Tibial nerve (tissue), 4 donors: ENCODE measurements around the gene ANP32E. TPM values are rescaled to one million over a fixed set of nuclear protein-coding genes. Genes with fewer than 3 reads are reported as not detected.

Experiments
- DNase-seq, 2 donors: peaks; one replicate each; pipeline ENCODE4 v3.0.0-alpha.2; 2019; ENCODE audit warnings: low spot score in 2 of 2
- H3K27ac ChIP-seq, 4 donors: fragments of 200-600 bp; sonication (generic) in 3 of 4; one replicate each; pipeline ENCODE4 v1.5.1; 2017 to 2019; ENCODE audit warnings: mild to moderate bottlenecking in 1 of 4
- H3K27me3 ChIP-seq, 2 donors: fragments of 200-600 bp; sonication (generic) in 1 of 2; one replicate each; pipeline versions ENCODE4 v1.5.1 to v1.6.0; 2017 to 2019
- H3K36me3 ChIP-seq, 3 donors: fragments of 200-600 bp; sonication (generic); one replicate each; pipeline ENCODE4 v1.5.1; 2018 to 2019
- H3K4me1 ChIP-seq, 4 donors: fragments of 200-600 bp; sonication (generic) in 3 of 4; one replicate each; pipeline ENCODE4 v1.5.1; 2017 to 2019
- H3K4me3 ChIP-seq, 4 donors: fragments of 200-600 bp; sonication (generic) in 3 of 4; one replicate each; pipeline ENCODE4 v1.5.1; 2017 to 2019; ENCODE audit warnings: mild to moderate bottlenecking in 1 of 4, moderate library complexity in 1 of 4
- H3K9me3 ChIP-seq, 4 donors: fragments of 200-600 bp; sonication (generic) in 3 of 4; one replicate each; pipeline ENCODE4 v1.5.1; 2017 to 2019
- EP300 ChIP-seq, 2 donors: sonication (generic); formaldehyde crosslinking; IDR thresholded peaks; one replicate each; pipeline ENCODE4 v1.6.1; 2017; ENCODE audit warnings: antibody characterized with exemption in 2 of 2, mild to moderate bottlenecking in 1 of 2
- POLR2A ChIP-seq, 2 donors: fragments of 450-650 bp; IDR thresholded peaks; one replicate each; pipeline ENCODE4 v1.6.1; 2017; ENCODE audit warnings: antibody characterized with exemption in 2 of 2, mild to moderate bottlenecking in 2 of 2, moderate library complexity in 2 of 2
- WGBS, 2 donors: methylation state at CpG; one replicate each; pipeline ENCODE4 v1.1.5; 2018; 5-methylcytosine and 5-hydroxymethylcytosine counted together
- total RNA-seq, 4 donors: library from RNA; depleted of rRNA; stranded (reverse); fragments of >200 nt; gene quantifications; one replicate each; pipeline ENCODE4 v1.1.0, GENCODE V29; 2016
- TF ChIP-seq, protein P1 (sequence below), 5 experiments: fragments of 200-600 bp in 3 of 5; fragments of 450-650 bp in 2 of 5; sonication (generic) in 3 of 5; IDR thresholded peaks; one replicate each; pipeline ENCODE4 v1.5.1; 2016 to 2019; ENCODE audit warnings: antibody characterized with exemption in 5 of 5, mild to moderate bottlenecking in 3 of 5, moderate library complexity in 2 of 5

The ANP32E gene
- 10 to 100 TPM; 17.7 to 29.9 (median 23.7) TPM for total RNA-seq

DNA sequence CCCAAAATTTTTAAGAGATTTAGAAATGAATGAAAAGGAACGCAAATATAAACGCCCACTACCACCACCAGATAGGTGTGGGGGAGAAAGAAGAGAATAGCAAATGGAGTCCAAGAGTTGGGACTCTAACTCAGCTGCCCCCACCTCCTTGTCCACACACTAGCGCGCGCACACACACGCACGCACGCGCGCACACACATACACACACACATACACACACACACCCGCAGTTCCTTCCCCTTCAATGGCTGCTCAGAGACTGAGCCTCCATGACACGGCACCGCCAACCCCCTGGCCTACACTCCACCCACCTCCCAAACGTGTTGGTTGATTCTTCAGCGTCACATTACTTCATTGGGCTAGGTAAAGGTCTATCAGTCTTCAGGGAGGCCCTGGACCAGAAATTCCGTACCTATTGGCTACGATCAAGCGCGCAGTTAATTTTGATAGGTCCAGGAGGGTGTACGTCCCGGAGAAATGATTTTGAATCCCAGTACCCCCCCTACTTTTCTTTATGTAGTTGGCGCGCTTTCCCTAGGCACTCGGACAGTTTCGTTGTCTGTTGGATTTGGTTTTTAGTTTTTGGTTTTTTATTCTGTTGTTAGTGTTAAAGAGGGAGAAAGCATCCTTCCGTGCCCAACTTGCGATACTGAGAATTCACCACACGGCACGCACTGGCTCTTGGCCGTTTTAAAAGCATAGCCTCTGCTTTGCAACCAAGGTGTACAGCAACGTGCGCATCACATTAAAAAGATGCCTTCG lies at the start of gene ANP32E:
Gene ANP32E, minus strand, starts transcription at position 261 of the 762 bp plus-strand sequence. CDS start 326 bp downstream, outside the sequence.
- peaks cover 0 to 3% (median 0%) of the 10 kb centered on the region in 3 donors for H3K36me3 ChIP-seq
- DNase-seq, result peak; percentile 90 to 96
- peak within 1 kb of the TSS; percentile 94 to 100 (median 98) for H3K27ac ChIP-seq
- H3K4me3 ChIP-seq, result peak within 1 kb of the TSS; percentile 62 to 100 (median 83)
- H3K9me3 ChIP-seq, result no peaks in the 10 kb centered on the region
- 0 to 1% methylated on average over 33 of the region's 33 CpGs for WGBS, 2 donors
- H3K4me1 ChIP-seq, result peaks cover 0 to 20% (median 10%) of the 10 kb centered on the region in 4 donors
- TF ChIP-seq EP300 (IDR thresholded peaks at IDR 0.05), result peak; percentile 71 to 99
- TF ChIP-seq, protein P1, sequence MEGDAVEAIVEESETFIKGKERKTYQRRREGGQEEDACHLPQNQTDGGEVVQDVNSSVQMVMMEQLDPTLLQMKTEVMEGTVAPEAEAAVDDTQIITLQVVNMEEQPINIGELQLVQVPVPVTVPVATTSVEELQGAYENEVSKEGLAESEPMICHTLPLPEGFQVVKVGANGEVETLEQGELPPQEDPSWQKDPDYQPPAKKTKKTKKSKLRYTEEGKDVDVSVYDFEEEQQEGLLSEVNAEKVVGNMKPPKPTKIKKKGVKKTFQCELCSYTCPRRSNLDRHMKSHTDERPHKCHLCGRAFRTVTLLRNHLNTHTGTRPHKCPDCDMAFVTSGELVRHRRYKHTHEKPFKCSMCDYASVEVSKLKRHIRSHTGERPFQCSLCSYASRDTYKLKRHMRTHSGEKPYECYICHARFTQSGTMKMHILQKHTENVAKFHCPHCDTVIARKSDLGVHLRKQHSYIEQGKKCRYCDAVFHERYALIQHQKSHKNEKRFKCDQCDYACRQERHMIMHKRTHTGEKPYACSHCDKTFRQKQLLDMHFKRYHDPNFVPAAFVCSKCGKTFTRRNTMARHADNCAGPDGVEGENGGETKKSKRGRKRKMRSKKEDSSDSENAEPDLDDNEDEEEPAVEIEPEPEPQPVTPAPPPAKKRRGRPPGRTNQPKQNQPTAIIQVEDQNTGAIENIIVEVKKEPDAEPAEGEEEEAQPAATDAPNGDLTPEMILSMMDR (IDR thresholded peaks at IDR 0.05), result peak in 2 of 5 experiments; percentile 11 to 53
- TF ChIP-seq POLR2A (IDR thresholded peaks at IDR 0.05), result peak; percentile 58 to 93
- H3K27me3 ChIP-seq, result no peaks in the 10 kb centered on the region

DNA sequence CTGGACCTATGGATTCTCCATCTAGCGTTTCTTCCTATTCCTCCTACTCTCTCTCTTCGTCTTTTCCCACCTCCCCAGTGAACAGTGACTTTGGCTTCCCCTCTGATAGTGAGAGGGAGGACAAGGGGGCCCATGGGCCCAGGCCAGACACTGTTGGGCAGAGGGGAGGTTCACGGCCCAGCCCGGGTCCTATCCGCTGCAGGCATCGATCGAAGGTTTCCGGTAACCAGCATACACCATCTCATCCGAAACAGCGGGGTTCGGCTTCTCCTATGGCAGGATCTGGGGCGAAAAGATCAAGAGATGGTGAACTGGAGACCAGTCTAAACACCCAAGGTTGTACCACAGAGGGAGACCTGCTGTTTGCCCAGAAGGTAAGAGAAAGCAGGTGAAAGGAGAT lies 47.3 kb upstream of the ANP32E start:
- H3K9me3 ChIP-seq, result no peaks in the 10 kb centered on the region
- WGBS, 2 donors, result 78 to 84% methylated on average over 12 of the region's 12 CpGs
- TF ChIP-seq EP300 (IDR thresholded peaks at IDR 0.05), result no peak
- no peak for TF ChIP-seq POLR2A (IDR thresholded peaks at IDR 0.05)
- TF ChIP-seq, protein P1 (IDR thresholded peaks at IDR 0.05), result no peak

DNA sequence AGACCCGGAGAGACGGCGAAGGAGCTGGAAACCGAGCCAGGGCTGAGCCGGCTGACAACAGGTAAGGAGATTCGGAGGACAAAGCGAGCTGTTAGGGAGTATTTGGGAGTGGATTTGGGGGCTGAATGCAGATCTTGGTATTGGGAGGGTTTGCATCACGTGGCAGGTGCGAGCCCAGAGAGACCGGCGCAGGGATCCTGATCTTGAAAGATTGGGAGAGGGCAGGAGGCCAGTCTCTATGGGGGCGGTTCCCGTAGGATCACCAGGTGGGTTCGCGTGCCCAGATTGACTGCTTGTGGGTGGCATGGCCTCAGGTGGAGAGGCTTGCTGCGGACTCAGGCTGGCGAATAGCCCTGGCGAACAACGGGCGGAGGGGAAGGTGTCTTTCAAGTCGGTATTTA lies 46.6 kb upstream of the ANP32E start:
- TF ChIP-seq EP300 (IDR thresholded peaks at IDR 0.05), result peak; percentile 10 to 56
- peak in 1 of 2 donors; percentile 44 for TF ChIP-seq POLR2A (IDR thresholded peaks at IDR 0.05)
- TF ChIP-seq, protein P1 (IDR thresholded peaks at IDR 0.05), result no peak
- H3K4me3 ChIP-seq, result peak overlapping the region; percentile 40 to 68 (median 54)
- peaks cover 0 to 26% (median 9%) of the 10 kb centered on the region in 4 donors for H3K4me1 ChIP-seq
- peaks cover 0 to 30% (median 0%) of the 10 kb centered on the region in 3 donors for H3K36me3 ChIP-seq
- WGBS, 2 donors, result 5 to 8% methylated on average over 21 of the region's 21 CpGs
- H3K9me3 ChIP-seq, result no peaks in the 10 kb centered on the region
- H3K27me3 ChIP-seq, result no peaks in the 10 kb centered on the region
- DNase-seq, result peak in 1 of 2 donors; percentile 46
- peak overlapping the region; percentile 50 to 90 (median 88) for H3K27ac ChIP-seq

More for the DNA sequence above, 47.3 kb upstream of the ANP32E start:
- peak overlapping the region in 1 of 4 donors; percentile 68 for H3K4me3 ChIP-seq
- no peaks in the 10 kb centered on the region for H3K27me3 ChIP-seq
- DNase-seq, result no peak
- peaks cover 0 to 35% (median 0%) of the 10 kb centered on the region in 3 donors for H3K36me3 ChIP-seq
- peak overlapping the region; percentile 50 to 90 (median 88) for H3K27ac ChIP-seq
- peaks cover 0 to 26% (median 9%) of the 10 kb centered on the region in 4 donors for H3K4me1 ChIP-seq

DNA sequence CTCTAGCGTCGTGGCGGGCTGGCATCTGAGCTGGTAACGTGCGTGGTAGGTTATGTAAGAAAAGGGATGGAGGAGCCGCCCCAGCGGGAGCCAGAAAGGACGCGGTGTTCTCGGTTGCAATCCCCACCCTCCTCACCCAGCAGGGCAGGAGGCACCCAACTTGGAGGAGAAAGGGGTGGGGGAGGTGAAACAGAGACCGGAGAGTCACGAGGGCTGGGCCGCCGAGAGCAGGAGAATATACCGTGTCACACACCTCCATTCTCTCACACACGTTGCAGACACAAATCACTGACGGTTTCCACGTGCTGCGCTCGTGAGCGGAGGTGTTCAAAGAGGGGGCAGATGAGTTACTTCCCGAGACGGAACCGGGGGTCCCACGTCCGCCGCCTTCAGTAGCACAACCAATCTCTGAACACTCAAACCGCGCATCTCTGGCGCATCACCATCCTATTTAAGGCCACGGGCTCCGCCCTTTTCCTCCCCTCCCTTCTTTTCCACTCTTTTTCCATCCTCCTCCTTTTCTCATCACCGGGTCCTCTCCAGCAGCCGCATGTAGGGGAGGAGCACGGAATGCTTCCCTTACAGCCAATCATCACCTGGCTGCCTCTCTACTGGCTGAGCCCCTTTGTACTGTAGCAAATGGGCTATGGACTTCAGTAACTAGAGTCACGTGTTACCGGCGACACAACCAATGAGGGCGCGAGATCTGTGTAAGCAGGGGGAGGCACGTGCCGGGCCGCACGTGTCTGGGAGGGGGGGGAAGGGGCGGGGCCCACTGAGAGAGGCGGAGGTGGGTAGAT lies 46.0 kb upstream of the ANP32E start, which contains the start of gene CIART:
Gene CIART, plus strand, starts transcription at position 797 of the 800 bp plus-strand sequence. CDS start 714 bp downstream, outside the sequence.
- Histone ChIP-seq H3K4me1 (peaks cover 0 to 26% (median 9%) of the 10 kb centered on the region in 4 donors), H3K36me3 (peaks cover 0 to 24% (median 0%) of the 10 kb centered on the region in 3 donors), H3K9me3 (no peaks in the 10 kb centered on the region), H3K4me3 (peak within 1 kb of the TSS; percentile 40 to 68 (median 54)), H3K27ac (peak within 1 kb of the TSS; percentile 78 to 90 (median 88)), H3K27me3 (no peaks in the 10 kb centered on the region)
- 1% methylated on average over 44 to 46 of the region's 46 CpGs for whole genome bisulfite sequencing, 2 donors
- TF ChIP-seq EP300 (IDR thresholded peaks at IDR 0.05), result peak; percentile 60 to 84
- TF ChIP-seq POLR2A (IDR thresholded peaks at IDR 0.05), result no peak
- DNase-seq, result peak; percentile 92 to 96

DNA sequence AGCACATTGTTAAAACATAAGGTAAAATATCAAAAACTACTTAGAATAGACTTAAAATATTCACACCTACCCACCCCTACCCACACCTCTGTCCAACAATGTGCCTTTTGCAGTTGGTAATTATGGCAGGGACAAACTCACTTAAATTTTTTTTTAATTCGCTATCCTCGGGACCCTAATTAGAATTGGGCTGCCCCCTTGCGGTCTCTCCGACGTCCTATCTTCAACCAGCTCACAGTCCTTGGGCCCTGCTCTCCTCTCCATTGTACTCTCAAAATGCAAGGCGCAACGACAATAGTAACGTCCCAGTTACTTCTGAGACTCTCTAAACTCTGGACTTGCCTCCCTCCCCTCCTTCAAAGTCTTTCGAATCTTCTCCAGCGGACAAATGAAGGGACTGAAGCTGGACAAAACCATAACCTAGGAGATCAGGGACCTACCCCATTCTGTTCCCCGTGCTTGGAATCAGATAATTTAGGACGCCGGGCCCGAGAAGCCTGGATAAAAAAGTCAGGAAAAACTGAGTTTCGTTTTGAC lies 45.4 kb upstream of the ANP32E start:
- TF ChIP-seq, protein P1 (IDR thresholded peaks at IDR 0.05), result peak; percentile 70 to 81 (median 73)
- TF ChIP-seq POLR2A (IDR thresholded peaks at IDR 0.05) (no peak), EP300 (IDR thresholded peaks at IDR 0.05) (no peak)
- no peaks in the 10 kb centered on the region for H3K27me3 ChIP-seq
- 2 to 3% methylated on average over 15 of the region's 15 CpGs for WGBS, 2 donors
- peaks cover 0 to 26% (median 9%) of the 10 kb centered on the region in 4 donors for H3K4me1 ChIP-seq
- peak; percentile 60 to 82 for DNase-seq
- H3K9me3 ChIP-seq, result no peaks in the 10 kb centered on the region
- H3K27ac ChIP-seq, result peak overlapping the region; percentile 78 to 90 (median 88)
- peak overlapping the region; percentile 40 to 68 (median 54) for H3K4me3 ChIP-seq
- H3K36me3 ChIP-seq, result peaks cover 0 to 17% (median 0%) of the 10 kb centered on the region in 3 donors
